ENCODE data around the gene MTIF3.

- TF ChIP-seq CTCF (conservative IDR thresholded peaks at IDR 0.05 in 1 of 2, IDR thresholded peaks at IDR 0.05 in 1 of 2; ENCODE audit: extremely low read depth in 1 of 2, insufficient read depth in 1 of 2, low read depth in 1 of 2, low read length in 2 of 2) (no peak), EZH2 (IDR thresholded peaks at IDR 0.05; ENCODE audit: borderline replicate concordance, low read length) (no peak)
Observed at GRCh38 chr13:27401210-27401609, 49.2 kb downstream of the MTIF3 start.
